ENCODE measurements around the gene CRYZL1.
"Not testable (repeated sequence)": the region's sequence is repeated elsewhere in the genome, so short reads cannot be mapped to it uniquely, and the experiment has no call there.

Gene CRYZL1

GRCh38 chr21:33619726-33620125, 21.8 kb downstream of the CRYZL1 start:
- no peak for DNase-seq

- DNase-seq = no peak
These were observed 23.1 kb downstream of the CRYZL1 start for GRCh38 chr21:33618407-33618806.

DNA sequence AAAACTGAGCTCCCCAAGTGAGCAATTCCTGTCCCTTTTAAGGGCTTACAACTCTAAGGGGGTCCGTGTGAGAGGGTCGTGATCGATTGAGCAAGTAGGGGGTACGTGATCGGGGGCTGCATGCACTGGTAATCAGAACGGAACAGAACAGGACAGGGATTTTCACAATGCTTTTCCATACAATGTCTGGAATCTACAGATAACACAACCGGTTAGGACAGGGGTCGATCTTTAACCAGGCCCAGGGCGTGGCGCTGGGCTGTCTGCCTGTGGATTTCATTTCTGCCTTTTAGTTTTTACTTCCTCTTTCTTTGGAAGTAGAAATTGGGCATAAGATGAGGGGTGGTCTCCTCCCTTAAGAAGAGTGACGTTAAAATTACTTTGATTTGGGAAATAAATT, 24.0 kb downstream of the CRYZL1 start:
- not testable (repeated sequence) for DNase-seq

GRCh38 chr21:33611006-33611744, 30.4 kb downstream of the CRYZL1 start:
- DNase-seq = no peak

DNA sequence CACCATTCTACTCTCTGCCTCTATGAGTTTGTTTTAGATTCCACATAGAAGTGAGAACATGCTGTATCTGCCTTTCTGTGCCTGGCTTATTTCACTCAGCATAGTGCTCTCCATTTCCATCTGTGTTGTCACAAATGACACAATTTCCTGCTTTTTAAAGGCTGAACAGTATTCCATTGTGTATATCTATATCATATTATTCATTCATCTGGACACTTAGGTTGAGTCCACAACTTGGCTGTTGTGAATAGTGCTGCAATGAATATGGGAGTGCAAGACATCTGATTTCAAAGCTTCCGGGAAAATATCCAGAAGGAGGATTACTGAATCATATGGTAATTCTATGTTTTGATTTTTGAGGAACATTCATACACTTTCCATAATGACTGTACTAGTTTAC, 33.0 kb downstream of the CRYZL1 start:
- DNase-seq = no peak

- DNase-seq = no peak
These were observed 43.5 kb downstream of the CRYZL1 start for GRCh38 chr21:33598051-33598450.

DNA sequence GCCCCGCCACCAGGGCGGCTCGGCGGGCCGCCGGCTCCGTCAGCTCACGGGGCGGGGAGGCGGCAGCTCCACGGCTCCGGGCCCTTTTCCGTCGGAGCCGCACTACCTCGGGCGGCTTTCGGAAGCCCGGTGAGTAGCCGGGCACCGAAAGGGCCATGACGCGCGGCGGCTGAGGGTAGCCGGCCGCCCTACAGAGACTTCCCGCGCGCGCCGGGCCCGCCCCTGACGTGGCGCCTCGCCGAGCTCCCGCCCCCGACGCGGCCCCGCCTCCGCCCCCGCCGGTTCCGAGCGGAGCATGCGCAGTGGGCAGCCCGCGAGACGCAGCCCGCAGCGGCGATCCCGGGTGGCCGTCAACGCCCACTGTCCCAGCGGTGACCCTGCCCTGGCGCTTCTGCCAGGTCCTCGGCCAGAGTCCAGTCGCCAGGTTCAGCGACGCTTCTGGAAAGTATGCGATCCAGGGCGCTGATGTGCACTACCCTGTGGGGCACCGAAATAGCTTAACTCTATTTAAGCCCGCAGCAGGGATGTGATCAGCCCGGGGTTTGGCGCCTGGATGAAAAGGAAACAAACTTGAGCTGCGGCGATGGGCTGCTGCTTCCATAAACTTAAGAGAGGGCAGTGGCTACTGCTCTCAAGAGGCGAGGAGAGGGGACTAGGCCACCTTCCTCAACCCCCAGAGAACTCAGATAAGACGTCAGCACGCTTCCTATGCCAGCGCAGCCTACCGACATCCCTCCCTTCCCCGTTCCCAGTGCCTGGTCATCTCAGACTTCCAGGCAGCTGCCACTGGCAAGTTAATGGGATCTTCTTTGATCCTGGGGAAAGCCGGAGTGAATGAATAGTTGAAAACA, 52.8 kb downstream of the CRYZL1 start, which contains the start of gene DONSON:
Gene DONSON, minus strand, starts transcription at position 200 of the 851 bp plus-strand sequence. Its CDS starts 43 bp downstream, at position 157.
- DNase-seq = peak; percentile 79

- no peak for DNase-seq
These were observed 53.6 kb downstream of the CRYZL1 start for GRCh38 chr21:33587792-33588484.

DNA sequence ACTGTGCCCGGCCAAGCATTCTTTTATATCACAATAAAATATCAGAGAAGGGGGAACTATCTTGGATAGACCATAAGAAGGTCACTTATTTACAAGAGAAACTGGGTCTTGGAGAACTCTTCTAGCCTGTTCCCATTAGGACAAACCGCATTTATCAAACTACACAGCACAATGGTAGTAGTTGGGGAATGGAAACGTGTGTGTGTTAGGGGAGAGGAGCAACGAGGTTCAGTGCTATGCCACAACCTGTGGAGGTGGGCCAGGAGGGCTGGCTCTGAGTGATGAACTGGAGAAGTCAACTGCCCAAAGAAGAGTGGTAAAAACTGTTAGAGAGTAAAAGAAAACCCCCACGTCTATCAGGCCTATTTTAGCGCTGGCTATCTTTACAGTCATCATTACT, 54.6 kb downstream of the CRYZL1 start:
- DNase-seq = no peak

GRCh38 chr21:33584455-33584854, 57.1 kb downstream of the CRYZL1 start:
- no peak for DNase-seq

GRCh38 chr21:33578959-33579542, 62.5 kb downstream of the CRYZL1 start:
- DNase-seq = no peak

DNA sequence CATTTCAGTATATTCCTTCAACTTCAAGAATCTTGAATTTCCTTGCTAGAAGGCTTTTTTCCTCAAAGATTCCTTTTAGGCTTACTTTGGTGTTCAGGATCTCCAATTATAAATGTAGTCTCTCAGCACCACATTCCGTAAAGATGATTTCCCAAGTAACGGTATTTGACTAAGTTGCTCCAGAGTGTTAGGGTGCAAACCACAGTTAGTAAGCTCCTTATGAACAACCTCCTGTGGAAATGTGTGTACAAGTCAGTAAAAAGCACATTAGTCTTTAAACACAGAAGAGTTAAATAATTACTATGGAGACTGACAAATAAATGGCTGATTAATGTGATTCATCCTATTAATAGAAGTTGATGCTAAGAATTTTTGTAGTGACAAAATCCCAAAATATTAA, 63.3 kb downstream of the CRYZL1 start:
- DNase-seq = no peak

DNA sequence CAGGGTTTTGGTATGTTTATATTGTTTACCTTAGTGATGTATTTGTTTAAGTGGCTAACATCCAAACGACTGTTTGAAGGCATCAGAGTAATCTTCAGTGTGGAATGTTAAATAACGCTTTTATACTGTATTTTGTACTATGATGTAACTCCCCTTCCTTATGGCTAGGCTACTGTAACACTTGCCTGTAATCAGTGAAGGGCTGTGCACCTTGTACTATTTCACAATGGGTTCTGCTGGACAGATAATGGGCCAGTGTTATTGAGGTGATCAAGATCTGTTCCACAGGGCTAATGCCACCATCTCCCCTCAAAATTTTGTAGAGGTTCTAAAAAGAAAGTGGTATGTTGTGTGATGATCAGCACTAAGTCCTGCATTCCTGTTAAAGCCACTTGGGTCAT, 64.8 kb downstream of the CRYZL1 start:
- DNase-seq = not testable (repeated sequence)

GRCh38 chr21:33572350-33572749, 69.2 kb downstream of the CRYZL1 start:
- no peak for DNase-seq

DNA sequence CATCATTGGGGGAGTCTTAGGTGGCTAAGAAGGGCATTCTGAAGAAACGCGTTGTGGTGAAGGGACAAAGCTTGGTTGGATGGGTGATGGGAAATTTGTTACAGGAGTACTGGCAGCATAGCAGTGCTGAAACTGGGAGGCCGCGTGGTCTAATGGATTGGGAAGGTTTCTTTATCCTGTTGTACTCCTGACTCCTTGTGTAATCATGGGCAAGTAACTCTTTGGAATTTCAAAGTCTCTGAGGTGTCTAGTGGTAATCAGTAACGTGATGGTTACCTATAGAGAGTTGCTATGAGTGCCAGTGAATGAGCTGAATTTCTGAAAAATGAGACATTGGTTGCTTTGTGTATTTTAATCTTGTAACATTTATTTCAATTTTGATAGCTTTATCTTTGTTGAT, 71.5 kb downstream of the CRYZL1 start:
- DNase-seq = no peak

DNA sequence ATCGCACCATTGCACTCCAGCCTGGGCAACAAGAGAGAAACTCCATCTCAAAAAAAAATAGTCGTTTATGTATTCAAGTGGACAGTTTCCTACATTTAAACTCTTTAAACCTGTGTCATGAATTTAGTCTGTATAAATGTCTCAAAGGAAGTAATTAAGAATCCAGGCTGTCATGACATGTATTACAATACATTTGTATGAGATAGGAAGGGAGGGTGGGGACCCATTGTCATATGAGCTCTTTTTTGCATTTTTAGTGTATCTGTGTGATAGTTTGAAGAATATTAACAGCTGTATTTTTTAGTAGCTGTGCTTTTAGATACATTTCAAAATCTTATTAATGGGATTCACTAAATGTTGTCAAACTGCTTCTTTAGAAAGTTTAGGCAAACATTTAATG, 73.1 kb downstream of the CRYZL1 start:
- no peak for DNase-seq

- no peak for DNase-seq
These were observed 73.6 kb downstream of the CRYZL1 start for GRCh38 chr21:33567914-33568313.

DNA sequence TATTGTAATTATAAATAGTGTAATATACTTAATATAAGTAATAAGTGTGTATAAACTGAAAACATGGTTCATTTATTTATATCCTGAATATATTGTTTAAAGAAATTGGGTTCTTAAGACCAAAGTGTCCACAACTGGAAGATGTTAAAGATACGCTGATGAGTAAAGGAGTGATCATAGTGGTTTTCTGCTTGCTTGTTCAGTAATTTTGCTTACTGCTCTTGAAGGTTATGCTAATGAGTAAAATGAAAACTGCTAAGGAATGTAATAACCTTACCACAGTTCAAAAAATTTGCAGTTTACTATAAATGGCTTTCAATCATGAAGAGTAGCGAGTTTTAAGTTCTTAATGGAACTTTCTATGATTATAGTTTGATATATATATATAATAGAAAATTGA, 75.0 kb downstream of the CRYZL1 start:
- no peak for DNase-seq

DNA sequence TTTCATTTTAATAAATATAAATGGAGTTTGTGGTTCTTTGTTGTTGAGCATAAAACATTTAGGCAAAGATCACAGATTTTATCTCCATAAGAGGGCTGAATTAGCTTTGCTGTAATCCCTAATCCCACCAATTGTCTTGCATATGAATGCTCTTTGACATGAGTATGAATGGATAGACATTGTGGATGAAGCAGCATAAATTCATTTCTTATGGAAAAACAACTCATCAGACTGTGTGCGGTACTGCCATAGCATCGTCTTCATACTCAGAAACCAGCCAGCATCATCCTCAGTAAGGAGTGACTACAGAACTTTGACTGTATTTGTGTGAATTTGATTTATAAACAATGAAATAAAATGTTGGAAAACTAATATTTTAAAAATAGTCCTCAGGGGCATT, 79.2 kb downstream of the CRYZL1 start:
- DNase-seq = no peak

GRCh38 chr21:33561373-33561772, 80.2 kb downstream of the CRYZL1 start:
- DNase-seq = no peak

GRCh38 chr21:33560965-33561364, 80.6 kb downstream of the CRYZL1 start:
- no peak for DNase-seq

DNA sequence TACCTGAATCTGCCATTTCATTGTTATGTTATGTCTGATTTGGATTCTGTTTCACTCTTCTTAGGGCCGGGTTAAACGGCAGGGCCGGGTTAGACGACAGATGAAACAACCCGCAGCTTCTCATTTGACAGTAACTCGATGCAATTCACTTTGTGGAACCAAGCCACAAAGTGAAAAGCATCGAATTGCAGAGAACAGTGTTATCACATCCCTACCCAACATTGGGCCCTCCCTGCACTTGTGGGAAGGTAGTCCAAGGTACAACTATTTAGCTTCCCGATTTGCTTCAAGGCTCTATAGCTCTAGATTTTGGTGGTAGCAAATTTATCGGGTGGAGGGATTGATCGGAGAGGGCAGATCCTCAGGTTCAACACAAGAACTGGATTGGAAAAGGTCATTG, 81.7 kb downstream of the CRYZL1 start:
- no peak for DNase-seq

GRCh38 chr21:33558777-33559421, 82.6 kb downstream of the CRYZL1 start:
- no peak for DNase-seq

All from GDM1 (cell line).